Stimulated activated CD8-positive, alpha-beta memory T cell treated with anti-CD3 and anti-CD28 coated beads, Interleukin-12 subunit alpha, Interleukin-12 subunit beta, amount 100 ng/mL, for 1 hour (primary cell): ENCODE measurements around the gene TMEM134.
"Not testable (repeated sequence)": the region's sequence is repeated elsewhere in the genome, so short reads cannot be mapped to it uniquely, and the experiment has no call there.

Source experiments
- DNase-seq: peaks from one replicate; pipeline ENCODE4 v3.0.0-alpha.2; 2020; ENCODE audit warnings: low read depth

The TMEM134 gene

DNA sequence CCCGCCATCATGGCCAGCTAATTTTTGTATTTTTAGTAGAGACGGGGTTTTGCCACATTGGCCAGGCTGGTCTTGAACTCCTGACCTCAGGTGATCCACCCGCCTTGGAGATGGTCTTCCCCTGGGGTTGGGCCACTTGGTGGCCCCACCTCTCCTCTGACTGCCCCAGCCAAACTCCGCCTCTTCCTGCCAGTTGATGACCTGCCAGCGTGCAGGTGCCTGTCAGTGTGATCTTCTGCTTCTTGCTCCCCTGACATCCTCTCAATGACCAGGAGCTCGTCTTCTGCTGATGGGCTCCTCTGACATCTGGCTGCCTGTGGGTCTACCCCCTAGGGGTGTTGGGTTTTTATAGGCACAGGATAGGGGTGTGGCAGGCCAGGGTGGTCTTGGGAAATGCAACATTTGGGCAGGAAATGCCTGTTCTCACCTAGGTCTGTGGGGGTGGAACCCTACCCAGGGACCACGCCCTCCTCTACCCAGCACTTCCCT lies 16.9 kb upstream of the TMEM134 start:
- not testable (repeated sequence) for DNase-seq

DNA sequence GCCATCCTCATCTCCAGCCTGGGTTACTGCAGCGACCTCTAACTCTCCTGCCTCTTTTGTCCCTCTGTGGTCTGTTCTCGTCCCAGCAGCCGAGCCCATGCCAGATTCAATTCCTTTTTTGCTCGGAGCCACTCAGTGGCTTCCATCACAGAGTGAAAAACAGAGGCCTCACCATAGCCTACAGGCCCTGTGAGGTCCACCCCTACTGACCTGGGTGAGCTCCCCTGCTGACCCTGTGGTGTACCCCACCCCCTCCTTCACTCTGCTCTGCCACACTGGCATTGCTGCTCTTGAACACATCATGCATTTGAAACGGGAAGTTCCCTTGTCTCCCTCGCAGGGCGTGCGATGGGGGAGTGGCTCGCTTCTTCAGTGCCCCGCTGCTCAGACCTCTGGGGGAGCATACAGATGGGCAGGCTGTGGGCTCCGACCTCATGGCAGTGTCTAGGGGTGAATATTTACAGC lies 15.8 kb upstream of the TMEM134 start:
- no peak for DNase-seq

DNA sequence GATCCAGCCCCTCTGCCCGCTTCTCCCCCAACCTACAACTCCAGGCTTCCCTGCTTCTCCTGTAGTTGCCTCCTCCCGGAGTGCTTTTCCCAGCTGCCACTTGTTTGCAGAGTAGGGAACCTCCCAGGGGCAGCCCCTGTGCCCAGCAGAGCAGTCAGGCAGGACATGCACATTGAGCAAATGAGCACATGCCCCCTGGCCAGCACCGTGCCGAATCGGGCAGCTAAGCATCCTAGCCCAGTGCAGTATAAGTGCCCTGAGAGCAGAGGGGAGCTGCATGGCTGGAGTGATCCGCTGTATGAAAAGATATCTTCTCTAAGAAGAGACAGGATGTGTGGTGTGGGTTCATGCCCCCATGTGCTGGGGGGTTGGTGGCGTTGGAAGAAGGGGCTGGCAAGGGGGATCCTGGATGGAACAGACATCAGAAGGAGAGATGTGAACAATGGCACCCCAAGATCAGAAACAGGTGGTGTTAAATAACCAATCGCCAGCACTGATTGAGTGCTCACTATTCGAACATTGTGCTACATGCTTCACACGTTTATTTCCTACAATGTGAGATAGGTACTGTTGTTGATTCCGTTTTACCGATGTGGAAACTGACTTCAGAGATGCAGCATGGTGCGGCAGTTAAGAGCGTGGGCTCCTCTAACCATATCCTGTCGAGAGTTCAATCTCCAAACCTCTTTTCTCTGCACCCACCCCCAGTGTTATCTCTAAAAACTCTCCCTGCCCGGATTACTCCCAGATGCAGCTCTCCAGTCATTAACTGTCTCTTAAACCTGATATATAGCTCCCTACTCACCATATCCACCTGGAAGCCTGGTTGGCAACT lies 15.0 kb upstream of the TMEM134 start:
- no peak for DNase-seq

DNA sequence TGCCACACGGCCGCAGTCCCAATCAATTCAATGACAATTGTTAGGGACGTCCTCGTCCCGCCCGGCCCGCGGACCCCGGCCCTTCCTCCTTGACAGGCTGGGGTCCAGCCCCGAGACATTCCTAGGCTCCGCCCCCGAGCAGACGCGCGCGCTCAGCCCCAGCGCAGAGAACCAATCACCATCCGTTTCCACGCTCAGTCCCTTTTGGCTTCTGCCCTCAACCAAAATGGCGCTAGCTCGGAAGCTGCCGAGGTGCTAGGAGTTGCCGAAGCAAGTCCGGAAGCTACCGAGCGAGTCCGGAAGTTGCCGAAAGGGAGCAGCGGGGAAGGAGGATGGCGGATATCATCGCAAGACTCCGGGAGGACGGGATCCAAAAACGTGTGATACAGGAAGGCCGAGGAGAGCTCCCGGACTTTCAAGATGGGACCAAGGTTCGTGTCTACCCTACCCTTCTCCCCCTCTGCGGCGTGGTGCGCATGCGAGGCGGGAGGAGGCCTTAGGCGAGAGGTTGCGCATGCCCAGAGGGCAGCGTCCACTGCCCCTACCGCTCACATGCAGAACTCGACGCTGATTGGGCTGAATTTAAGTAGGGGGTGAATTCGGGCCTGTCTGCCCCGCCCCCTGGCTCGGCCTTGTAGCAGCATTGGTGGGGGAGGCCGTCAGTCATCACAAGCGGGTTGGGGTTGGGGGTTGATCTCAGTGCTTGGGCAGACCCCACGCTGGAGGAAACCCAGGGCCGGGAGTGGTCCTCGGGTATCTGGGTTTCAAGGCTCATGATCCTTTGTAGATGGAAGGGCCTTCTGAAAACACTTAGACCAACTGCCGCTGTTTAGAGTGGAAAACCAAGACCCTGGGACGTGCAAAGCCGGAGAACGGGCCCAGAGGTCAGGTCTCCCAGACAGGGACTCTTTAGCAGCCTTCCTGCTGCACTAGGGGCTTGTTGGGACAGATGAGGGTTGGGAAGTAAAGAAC lies 14.1 kb upstream of the TMEM134 start, which contains the start of gene AIP:
TSS of gene AIP (plus strand) at position 200 of the 972 bp plus-strand sequence. CDS start at position 333, 133 bp downstream.
- DNase-seq: peak; percentile 91

DNA sequence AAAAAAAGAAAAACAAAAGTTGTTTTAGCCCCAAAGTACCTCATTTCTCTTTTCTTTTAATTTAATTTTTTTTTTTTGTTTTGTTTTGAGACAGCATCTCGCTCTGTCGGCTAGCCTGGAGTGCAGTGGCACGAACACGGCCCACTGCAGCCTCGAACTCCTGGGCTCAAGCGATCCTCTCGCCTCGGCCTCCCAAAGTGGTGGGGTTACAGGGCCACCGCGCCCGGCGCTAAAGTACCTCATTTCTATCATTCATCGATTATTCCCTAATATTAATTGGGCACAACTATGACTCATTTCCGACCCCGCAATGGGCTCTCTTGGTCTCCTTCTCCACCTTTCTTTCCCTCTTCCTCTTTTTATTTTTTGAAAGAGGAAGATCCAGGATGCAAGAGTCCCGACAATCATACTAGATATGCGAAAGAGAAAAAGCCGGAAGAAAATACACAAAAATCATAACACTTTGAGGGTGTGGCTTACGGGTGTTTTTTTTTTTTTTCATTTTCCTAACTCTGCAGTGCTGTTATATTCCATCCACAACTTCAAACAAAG lies 13.3 kb upstream of the TMEM134 start:
- no peak for DNase-seq

DNA sequence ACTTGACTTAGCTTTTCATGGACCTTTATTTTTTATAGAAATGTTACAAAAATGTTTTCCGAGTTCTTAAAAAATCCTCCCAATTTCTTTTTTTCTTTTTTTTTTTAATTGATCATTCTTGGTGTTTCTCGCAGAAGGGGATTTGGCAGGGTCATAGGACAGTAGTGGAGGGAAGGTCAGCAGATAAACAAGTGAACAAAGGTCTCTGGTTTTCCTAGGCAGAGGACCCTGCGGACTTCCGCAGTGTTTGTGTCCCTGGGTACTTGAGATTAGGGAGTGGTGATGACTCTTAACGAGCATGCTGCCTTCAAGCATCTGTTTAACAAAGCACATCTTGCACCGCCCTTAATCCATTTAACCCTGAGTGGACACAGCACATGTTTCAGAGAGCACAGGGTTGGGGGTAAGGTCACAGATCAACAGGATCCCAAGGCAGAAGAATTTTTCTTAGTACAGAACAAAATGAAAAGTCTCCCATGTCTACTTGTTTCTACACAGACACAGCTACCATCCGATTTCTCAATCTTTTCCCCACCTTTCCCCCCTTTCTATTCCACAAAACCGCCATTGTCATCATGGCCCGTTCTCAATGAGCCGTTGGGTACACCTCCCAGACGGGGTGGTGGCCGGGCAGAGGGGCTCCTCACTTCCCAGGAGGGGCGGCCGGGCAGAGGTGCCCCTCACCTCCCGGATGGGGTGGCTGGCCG lies 8.4 kb upstream of the TMEM134 start:
- not testable (repeated sequence) for DNase-seq

DNA sequence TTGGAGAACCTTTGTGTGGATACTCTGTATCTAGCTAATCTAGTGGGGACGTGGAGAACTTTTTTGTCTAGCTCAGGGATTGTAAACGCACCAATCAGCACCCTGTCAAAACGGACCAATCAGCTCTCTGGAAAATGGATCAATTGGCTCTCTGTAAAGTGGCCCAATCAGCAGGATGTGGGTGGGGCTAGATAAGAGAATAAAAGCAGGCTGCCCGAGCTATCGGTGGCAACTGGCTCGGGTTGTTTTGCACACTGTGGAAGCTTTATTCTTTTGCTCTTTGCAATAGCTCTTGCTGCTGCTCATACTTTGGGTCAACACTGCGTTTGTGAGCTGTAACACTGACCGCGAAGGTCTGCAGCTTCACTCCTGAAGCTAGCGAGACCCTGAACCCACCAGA lies 7.6 kb upstream of the TMEM134 start:
- DNase-seq: not testable (repeated sequence)

DNA sequence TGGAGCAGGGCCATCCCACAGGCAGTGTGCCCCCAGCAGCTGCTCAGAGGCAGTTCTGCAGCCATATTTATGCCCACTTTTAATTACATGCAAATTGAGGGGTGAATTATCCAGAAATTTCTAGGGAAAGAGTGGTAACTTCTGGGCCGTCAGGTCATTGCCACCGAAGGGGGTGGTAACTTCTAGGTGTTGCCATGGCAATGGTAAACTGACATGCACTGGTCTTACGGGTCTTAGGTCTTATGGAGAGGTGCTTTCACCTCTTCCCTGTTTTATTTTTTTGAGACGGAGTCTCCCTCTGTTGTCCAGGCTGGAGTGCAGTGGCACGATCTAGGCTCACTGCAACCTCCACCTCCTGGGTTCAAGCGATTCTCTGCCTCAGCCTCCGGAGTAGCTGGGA lies 3.8 kb upstream of the TMEM134 start:
- DNase-seq: no peak

DNA sequence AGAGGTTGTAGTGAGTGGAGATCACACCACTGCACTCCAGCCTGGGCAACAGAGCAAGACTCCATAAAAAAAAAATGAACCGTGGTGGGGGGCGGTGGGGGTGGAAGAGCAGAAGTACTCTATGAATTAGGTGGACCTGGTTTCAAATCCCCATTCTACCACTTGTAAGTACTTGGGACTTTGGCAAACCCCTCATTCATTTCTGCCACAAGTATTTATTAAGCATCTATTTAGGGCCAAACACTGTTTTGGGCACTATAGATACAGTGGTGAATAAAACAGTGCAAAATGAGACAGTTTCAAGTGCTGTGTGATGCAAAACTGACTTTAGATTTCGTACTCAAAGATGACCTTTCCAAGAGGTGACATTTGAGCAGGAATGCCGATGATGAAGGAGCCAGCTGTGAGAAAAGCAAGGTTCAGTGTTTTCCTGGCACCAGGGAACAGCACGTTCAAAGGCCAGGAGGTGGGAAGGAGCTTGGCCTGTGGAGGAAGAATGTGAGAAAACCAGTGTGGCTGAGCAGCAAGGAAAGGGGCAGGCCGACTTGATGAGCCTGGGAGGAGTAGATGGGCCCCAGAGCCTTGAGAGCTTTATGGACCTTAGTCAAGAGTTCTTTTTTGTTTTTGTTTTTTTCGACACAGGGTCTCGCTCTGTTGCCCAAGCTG lies 1.4 kb upstream of the TMEM134 start:
- DNase-seq: no peak

DNA sequence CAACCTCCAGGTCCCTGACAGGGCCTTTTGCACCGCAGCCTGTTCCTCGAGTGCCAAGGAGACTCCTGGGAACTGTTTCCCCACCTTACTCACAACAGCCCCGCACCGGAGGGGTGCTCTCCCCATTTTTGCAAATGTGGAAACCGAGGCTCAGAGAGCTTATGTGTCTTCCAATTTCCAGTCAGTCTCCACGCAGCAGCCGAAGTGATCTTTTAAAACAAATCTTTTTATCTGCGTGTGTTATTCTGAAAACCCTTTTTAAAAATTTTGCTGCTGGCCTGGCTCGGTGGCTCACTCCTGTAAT lies 409 bp upstream of the TMEM134 start:
- DNase-seq: no peak

DNA sequence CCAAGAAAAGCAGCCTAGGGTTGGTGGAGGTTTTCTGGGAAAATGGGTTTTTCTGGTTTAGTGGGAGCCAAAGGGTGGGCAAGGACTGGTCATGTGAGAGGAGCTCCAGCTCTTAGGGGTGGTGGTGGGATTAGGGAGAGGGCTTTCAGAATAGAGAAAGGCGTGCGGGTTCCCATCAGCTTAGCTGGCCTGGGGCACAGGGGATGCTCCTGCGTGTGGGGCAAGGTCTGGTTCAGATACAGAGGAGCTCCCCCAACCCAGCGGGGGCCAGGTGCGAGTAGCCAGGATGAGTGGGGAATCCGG lies 644 bp downstream of the TMEM134 start:
- no peak for DNase-seq

DNA sequence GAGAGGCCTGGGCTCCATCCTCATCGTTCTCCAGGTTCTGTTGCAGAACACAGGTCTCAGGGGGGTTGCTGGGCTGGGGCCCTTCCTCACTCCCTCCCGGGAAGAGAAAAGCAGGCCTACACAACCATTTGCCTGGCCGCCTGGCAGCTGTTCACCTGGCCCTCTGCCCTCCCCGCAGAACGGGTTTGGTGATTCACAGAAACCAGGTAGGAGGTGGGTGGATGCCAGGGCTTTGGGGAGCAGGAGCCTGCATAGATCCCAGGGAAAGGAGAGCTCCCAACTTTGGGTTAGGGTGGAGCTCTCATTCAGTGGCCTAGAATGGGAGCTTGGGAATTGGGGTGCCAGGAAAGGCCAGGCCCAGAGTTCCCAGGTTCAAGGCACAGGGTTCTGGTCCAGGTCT lies 995 bp downstream of the TMEM134 start:
- DNase-seq: no peak

DNA sequence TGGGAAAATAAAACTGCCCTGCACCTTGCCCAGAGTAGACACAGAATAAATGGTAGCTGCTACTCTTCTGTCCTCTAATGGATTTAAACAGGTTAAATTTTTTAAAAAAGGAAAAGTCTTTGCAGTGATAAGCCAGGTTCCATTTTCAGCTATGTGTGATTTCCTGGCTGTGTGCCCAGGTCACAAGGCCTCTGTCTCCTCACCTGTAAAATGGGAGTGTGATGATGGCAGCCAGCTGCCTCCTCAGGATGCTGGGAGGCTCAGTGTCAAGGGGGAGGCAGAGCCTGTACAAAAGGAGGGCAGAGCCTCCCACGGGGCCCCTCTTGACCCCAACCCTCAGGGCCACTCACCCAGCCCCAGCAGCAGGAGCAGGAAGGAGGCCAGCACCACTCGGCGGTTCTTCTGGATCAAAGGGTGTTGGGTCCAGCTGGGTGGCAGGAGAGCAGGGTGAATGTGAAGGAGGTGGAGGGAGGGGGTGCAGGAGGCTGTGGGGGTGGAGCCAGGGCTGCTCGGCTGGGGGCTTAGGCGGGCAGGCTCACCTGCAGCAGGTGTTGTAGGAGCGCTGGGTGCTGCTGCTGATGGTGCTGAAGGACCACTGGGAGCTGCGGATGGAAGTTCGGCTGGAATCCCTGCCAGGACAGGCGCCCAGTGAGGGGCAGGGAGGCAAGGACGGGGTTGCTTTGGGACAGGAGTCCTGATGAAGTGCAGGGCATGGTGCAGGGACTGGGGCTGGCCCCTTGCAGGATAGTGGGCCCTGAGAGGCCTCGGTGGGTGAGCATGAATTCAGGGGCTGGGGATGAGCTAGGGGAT lies 1.9 kb downstream of the TMEM134 start:
- no peak for DNase-seq

DNA sequence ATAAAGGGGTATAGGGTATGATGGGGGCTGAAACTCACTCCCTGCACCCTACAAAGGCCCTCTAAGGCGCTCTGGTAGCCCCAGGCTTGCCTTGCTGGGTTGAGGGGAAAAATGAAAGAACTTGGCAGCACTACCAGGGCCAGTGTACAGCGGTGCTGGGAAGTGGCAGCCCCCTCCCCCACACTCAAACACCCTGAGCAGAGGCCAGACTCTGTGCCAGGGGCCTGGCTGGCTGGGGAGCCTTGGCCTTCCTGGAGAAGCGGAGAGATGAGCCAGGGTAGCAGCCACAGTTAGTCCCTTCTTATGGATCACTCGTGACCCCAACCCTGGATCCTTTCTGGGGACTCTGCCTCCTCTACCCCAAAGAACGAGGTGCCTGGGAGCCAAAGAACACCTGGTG lies 2.7 kb downstream of the TMEM134 start:
- no peak for DNase-seq

DNA sequence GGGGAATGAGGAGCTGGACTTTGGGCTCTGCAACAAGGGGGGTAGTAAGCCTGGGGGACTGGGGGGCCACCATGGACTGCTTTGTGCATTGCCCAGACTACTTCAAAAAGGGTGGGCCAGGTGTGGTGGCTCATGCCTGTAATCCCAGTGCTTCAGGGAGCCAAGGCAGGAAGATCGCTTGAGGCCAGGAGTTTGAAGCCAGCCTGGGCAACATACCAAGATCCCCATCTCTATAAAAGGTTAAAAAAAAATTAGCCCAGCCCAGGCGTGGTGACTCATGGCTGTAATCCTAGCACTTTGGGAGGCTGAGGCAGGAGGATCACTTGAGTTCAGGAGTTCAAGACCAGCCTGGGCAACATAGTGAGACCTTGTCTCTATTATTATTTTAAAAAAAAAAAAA lies 3.5 kb downstream of the TMEM134 start:
- DNase-seq: not testable (repeated sequence)

DNA sequence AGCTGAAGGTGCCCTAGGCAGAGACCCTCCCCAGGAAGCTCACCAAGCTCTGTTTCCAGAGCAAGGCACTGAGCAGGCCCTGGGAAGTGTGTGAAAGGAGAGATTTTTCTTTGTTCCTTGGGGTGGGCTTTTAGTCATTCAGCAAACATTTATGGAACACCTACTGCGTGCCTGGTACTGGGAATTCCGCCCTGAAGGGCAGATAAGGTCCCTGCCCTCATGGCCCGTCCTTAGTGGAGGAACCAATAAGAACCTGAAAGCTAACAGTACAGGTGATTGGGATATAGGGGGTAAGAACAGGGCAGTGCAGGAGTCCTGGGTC lies 3.9 kb downstream of the TMEM134 start:
- DNase-seq: no peak

DNA sequence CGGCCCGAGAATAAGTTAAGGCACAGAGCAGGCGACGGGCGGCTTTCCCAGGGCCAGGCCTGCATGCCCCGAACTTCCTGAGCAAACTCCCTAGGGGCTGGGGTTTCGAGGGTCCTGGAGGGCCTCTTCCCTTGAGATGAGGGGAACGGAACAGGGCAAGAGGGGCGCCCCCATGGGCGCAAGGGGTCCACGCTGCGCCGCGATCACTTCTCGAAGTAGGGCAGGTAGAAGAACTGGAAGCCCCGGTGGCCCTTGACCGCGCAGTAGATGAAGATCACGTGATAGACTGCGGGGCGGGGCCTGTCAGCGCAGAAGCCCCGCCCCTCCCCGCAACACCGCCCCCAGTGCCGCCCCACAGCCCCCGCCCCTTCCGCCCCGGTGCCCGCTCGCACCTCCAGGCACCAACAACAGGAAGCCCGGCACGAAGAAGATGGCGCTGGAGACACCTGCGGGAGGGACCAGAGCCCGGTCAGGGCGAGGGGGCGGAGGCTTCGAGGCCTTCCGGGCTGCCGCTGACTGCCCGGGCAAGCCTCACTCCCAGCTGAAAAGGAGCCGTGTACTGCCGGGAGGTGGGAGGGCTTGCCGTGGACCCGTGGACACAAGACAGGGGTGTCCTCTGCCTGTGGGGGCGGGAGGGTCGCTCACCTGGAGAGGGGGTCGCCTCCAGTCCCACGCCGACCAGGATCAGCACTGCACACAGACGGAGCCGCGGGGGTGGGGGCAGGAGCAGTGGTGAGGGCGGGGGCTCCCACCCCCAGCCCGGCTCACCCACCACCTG lies 4.5 kb downstream of the TMEM134 start:
- peak; percentile 83 for DNase-seq

DNA sequence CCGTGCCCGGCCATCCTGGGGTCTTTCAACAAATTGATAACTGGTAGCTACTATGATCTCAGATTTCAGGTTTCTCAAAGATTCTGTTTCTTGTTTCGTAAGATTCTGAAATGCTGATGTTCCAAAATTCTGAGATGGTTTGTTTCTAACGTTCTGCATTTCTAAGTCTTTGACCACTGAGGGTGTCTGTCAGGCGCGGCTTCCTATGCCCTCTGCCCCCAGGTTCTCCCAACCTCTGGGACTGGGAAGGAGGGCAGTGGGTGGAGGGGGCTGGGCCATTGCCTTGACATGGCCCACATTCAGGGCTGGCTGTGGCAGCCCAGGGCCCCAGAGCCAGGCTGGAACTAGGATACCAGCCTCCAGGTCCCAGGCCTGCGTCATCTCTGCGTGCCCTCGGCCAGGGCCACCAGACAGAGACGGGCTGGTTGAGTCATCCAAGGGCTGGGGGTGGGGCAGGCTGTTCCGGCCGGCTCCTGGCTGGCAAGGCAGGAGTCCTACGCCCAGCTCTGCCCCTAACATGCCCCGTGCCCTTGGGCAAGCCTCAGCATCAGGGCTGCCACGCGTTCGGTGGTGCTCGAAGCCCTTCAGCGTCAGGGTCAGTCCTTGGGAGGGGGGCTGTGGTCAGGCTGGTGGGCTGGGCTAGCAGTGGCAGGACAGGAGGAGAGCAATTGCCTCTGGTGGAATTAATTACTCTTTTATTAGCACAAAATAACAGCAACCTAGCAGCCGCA lies 5.2 kb downstream of the TMEM134 start:
- no peak for DNase-seq

DNA sequence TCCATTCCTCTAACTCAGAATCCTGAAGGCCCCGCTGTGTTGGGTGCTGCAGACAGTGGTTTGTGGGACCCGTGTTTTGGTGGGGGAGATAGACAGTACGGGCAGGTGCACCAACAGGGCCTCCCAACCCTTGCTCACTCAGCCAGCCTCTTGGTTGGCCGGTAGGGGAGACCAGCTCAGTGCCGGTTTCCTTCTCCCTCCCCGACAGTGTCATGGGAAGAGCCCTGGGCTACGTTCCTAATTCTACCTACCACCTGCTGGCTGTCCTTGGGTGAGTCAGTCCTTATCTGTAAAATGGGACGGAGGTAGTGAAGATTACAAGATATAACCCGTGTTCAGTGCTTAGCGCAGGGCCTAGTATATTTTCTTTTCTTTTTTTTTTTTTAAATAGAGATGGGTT lies 5.9 kb downstream of the TMEM134 start:
- DNase-seq: no peak
